K562 (cell line): Measurements from ENCODE around the gene ITGB2. TPM values are rescaled to one million over a fixed set of nuclear protein-coding genes. Genes with fewer than 3 reads are reported as not detected.

ENCODE experiments used
- ATF4 ChIP-seq: fragments of 450-650 bp; formaldehyde crosslinking; IDR thresholded peaks from 2 replicates; pipeline ENCODE4 v1.4.0; 2022; ENCODE audit warnings: mild to moderate bottlenecking, moderate library complexity
- CREB1 ChIP-seq, 2 experiments: sonication (generic) in 1 of 2; formaldehyde crosslinking in 1 of 2; IDR thresholded peaks; 2 replicates each; pipeline versions ENCODE4 v1.6.1 to v1.8.0; 2012 to 2022; ENCODE audit warnings: inconsistent platforms in 1 of 2, mild to moderate bottlenecking in 1 of 2, missing genetic modification reagents in 1 of 2, moderate library complexity in 1 of 2
- EGR1 ChIP-seq: fragments of 450-650 bp; conservative IDR thresholded peaks from 2 replicates; pipeline ENCODE4 v1.6.1; 2017; ENCODE audit warnings: mild to moderate bottlenecking
- ESRRA ChIP-seq: fragments of 450-650 bp; IDR thresholded peaks from 2 replicates; pipeline ENCODE4 v1.6.1; 2014; ENCODE audit warnings: low read depth, mild to moderate bottlenecking, moderate library complexity, borderline replicate concordance
- ETV6 ChIP-seq, 3 experiments: fragments of 150-350 bp in 1 of 3; sonication (generic) in 1 of 3; formaldehyde crosslinking in 1 of 3; IDR thresholded peaks; 2 replicates each; pipeline versions ENCODE4 v1.6.1 to v1.8.0; 2014 to 2022; ENCODE audit warnings: borderline replicate concordance in 2 of 3, low read depth in 2 of 3, antibody characterized with exemption in 1 of 3, low read length in 1 of 3, mild to moderate bottlenecking in 1 of 3, missing genetic modification reagents in 1 of 3
- HDAC8 ChIP-seq: fragments of 450-650 bp; IDR thresholded peaks from 2 replicates; pipeline ENCODE4 v1.6.1; 2016; ENCODE audit warnings: mild to moderate bottlenecking, missing genetic modification characterization, moderate library complexity, missing compliant biosample characterization
- HDGF ChIP-seq: fragments of 450-650 bp; IDR thresholded peaks from 2 replicates; pipeline ENCODE4 v1.6.1; 2016
- HNRNPH1 ChIP-seq: fragments of 200-400 bp; formaldehyde crosslinking; optimal IDR thresholded peaks from 2 replicates; pipeline ENCODE3; 2017; ENCODE audit warnings: low read depth, mild to moderate bottlenecking, low read length, moderate library complexity
- ID3 ChIP-seq, 2 experiments: fragments of 250-450 bp in 1 of 2; fragments of 450-650 bp in 1 of 2; sonication (Bioruptor Pico) in 1 of 2; IDR thresholded peaks; 2 replicates each; pipeline versions ENCODE4 v1.6.1 to v1.8.0; 2016 to 2021; ENCODE audit warnings: mild to moderate bottlenecking in 2 of 2, moderate library complexity in 2 of 2, missing compliant biosample characterization in 1 of 2, missing genetic modification characterization in 1 of 2
- MEF2D ChIP-seq: conservative IDR thresholded peaks from 2 replicates; pipeline ENCODE4 v1.6.1; 2016; ENCODE audit warnings: low read depth, missing genetic modification characterization, missing compliant biosample characterization
- PML ChIP-seq: IDR thresholded peaks from 2 replicates; pipeline ENCODE4 v1.6.1; 2012; ENCODE audit warnings: low read length, inconsistent platforms
- RAD21 ChIP-seq, 2 experiments: fragments of 250-450 bp in 1 of 2; fragments of 450-650 bp in 1 of 2; sonication (Bioruptor Pico) in 1 of 2; formaldehyde crosslinking in 1 of 2; IDR thresholded peaks in 1 of 2; conservative IDR thresholded peaks in 1 of 2; 2 replicates each; pipeline versions ENCODE4 v1.4.0 to v1.8.0; 2020 to 2022; ENCODE audit warnings: mild to moderate bottlenecking in 2 of 2, moderate library complexity in 1 of 2
- SP1 ChIP-seq: sonication (generic); formaldehyde crosslinking; IDR thresholded peaks from 2 replicates; pipeline ENCODE4 v1.8.1; 2022; ENCODE audit warnings: mild to moderate bottlenecking, missing genetic modification reagents
- TCF7L2 ChIP-seq: fragments of 150-350 bp; IDR thresholded peaks from 2 replicates; pipeline ENCODE4 v1.6.1; 2016; ENCODE audit warnings: low read depth, mild to moderate bottlenecking, low read length, moderate library complexity
- TOE1 ChIP-seq, 2 experiments: fragments of 450-650 bp in 1 of 2; sonication (generic) in 1 of 2; formaldehyde crosslinking in 1 of 2; IDR thresholded peaks; 2 replicates each; pipeline versions ENCODE4 v1.7.1 to v1.8.0; 2016 to 2022; ENCODE audit warnings: borderline replicate concordance in 2 of 2, mild to moderate bottlenecking in 2 of 2, antibody characterized with exemption in 1 of 2, inconsistent platforms in 1 of 2, low read depth in 1 of 2, missing genetic modification reagents in 1 of 2, moderate library complexity in 1 of 2
- USF2 ChIP-seq: sonication (generic); formaldehyde crosslinking; IDR thresholded peaks from 2 replicates; pipeline ENCODE4 v1.5.0; 2020; ENCODE audit warnings: missing genetic modification reagents
- WHSC1 ChIP-seq: IDR thresholded peaks from one replicate; pipeline ENCODE4 v1.6.1; 2012; ENCODE audit warnings: low read length, control low read depth, inconsistent platforms
- ZNF146 ChIP-seq: IDR thresholded peaks from one replicate; pipeline ENCODE4 v1.6.1; 2018; ENCODE audit warnings: missing compliant biosample characterization; ENCODE audit not compliant: unreplicated experiment
- ZNF518B ChIP-seq: fragments of 250-450 bp; sonication (Bioruptor Pico); IDR thresholded peaks from 2 replicates; pipeline ENCODE4 v1.5.0; 2021; ENCODE audit warnings: mild to moderate bottlenecking, moderate library complexity
- ZNF77 ChIP-seq: fragments of 250-450 bp; sonication (Bioruptor Pico); IDR thresholded peaks from 2 replicates; pipeline ENCODE4 v1.5.0; 2020
- polyA plus RNA-seq, 8 experiments: library from polyadenylated mRNA; depleted of rRNA in 4 of 8; stranded (reverse) in 5 of 8; unstranded in 3 of 8; fragments of >200 nt; fragmentation: Nextera tagmentation in 2 of 8; fragmentation: Illumina TruSeq in 1 of 8; extraction: Ambion mirVana in 2 of 8; extraction: Trizol in 1 of 8; gene quantifications; 2 replicates each; pipeline versions ENCODE4 v1.2.1 to v1.2.3, GENCODE V29; 2011 to 2014; ENCODE audit warnings: inconsistent platforms in 1 of 8, missing spikeins in 1 of 8
- total RNA-seq, 7 experiments: library from RNA; depleted of rRNA in 6 of 7; stranded (reverse); fragments of >200 nt in 6 of 7; fragmentation: Illumina TruSeq in 2 of 7; extraction: Trizol in 2 of 7; gene quantifications; 2 replicates each; pipeline versions ENCODE4 v1.2.1 to v1.2.3, GENCODE V29; 2011 to 2021; ENCODE audit warnings: low replicate concordance in 1 of 7

ITGB2 gene
- total and polyA plus RNA-seq, 9 of the 15 experiments (the other 6 are each of a cell fraction or from before 2014, with no cell fraction given), result 0.07 to 1.3 (median 0.51) TPM; not detected in 2

- TF ChIP-seq USF2 (no peak), ETV6 (IDR thresholded peaks at IDR 0.05; ENCODE audit: borderline replicate concordance in 1 of 2, low read depth in 2 of 2, low read length in 1 of 2) (no peak), ETV6 (CRISPR knock-in tag; IDR thresholded peaks at IDR 0.05; ENCODE audit: borderline replicate concordance) (no peak), CREB1 (IDR thresholded peaks at IDR 0.05) (no peak), CREB1 (CRISPR knock-in tag; IDR thresholded peaks at IDR 0.05) (no peak), ZNF77 (CRISPR knock-in tag) (no peak), ID3 (CRISPR knock-in tag; IDR thresholded peaks at IDR 0.05) (no peak), ID3 (tag; IDR thresholded peaks at IDR 0.05) (peak; percentile 96), MEF2D (peak; percentile 87), RAD21 (CRISPR knock-in tag; conservative IDR thresholded peaks at IDR 0.05 in 1 of 2, IDR thresholded peaks at IDR 0.05 in 1 of 2) (peak; percentile 52 to 67), TOE1 (IDR thresholded peaks at IDR 0.05; ENCODE audit: borderline replicate concordance) (0 out of 2 replicates have a peak, but pooled peaks have one; percentile 47), TOE1 (CRISPR knock-in tag; IDR thresholded peaks at IDR 0.05; ENCODE audit: borderline replicate concordance, low read depth) (no peak), EGR1 (peak; percentile 82), WHSC1 (no peak), ESRRA (peak; percentile 31; the same call in 1 of the 2 replicates), SP1 (0 out of 2 replicates have a peak, but pooled peaks have one; percentile 26), HDAC8 (tag) (peak; percentile 93), HNRNPH1 (no peak), TCF7L2 (no peak), ZNF146 (CRISPR knock-in tag) (no peak), ATF4 (CRISPR knock-in tag) (peak; percentile 54; the same call in 1 of the 2 replicates), PML (no peak), ZNF518B (no peak), HDGF (no peak)
These were observed 75.1 kb downstream of the ITGB2 start (continued) for GRCh38 chr21:44845418-44846223.
